ENCODE results near the gene IPMK.

The IPMK gene

GRCh38 chr10:58278962-58279307 lies 11.2 kb upstream of the IPMK start:
- H3K27me3 Mint-ChIP-seq, result no peaks in the 10 kb centered on the region
- peaks cover 13 to 20% of the 10 kb centered on the region in 2 donors for H3K36me3 Mint-ChIP-seq
- H3K4me1 Mint-ChIP-seq, result peaks cover 21 to 38% of the 10 kb centered on the region in 2 donors
- no peak for ATAC-seq (replicated peaks)
- H3K27ac Mint-ChIP-seq, result no peak overlapping the region
- no peaks in the 10 kb centered on the region for H3K9me3 Mint-ChIP-seq
- DNase-seq, result no peak
- no peak overlapping the region for H3K4me3 Mint-ChIP-seq

- H3K9me3 Mint-ChIP-seq, result no peaks in the 10 kb centered on the region
- H3K4me3 Mint-ChIP-seq, result no peak overlapping the region
- peaks cover 21 to 41% of the 10 kb centered on the region in 2 donors for H3K4me1 Mint-ChIP-seq
- H3K27me3 Mint-ChIP-seq, result no peaks in the 10 kb centered on the region
- DNase-seq (no peak), ATAC-seq (replicated peaks) (no peak)
- no peak overlapping the region for H3K27ac Mint-ChIP-seq
- H3K36me3 Mint-ChIP-seq, result peaks cover 13 to 20% of the 10 kb centered on the region in 2 donors
These were observed 10.7 kb upstream of the IPMK start for GRCh38 chr10:58278274-58278961.

- H3K27me3 Mint-ChIP-seq, result no peaks in the 10 kb centered on the region
- H3K4me1 Mint-ChIP-seq, result peaks cover 14 to 19% of the 10 kb centered on the region in 2 donors
- ATAC-seq (replicated peaks) (no peak), DNase-seq (no peak)
- H3K4me3 Mint-ChIP-seq, result no peak overlapping the region
- H3K36me3 Mint-ChIP-seq, result peaks cover 13 to 28% of the 10 kb centered on the region in 2 donors
- H3K9me3 Mint-ChIP-seq, result no peaks in the 10 kb centered on the region
- no peak overlapping the region for H3K27ac Mint-ChIP-seq
These were observed 8.2 kb upstream of the IPMK start for GRCh38 chr10:58275908-58276307.

GRCh38 chr10:58275261-58275660 lies 7.6 kb upstream of the IPMK start:
- Mint-ChIP-seq H3K4me3 (no peak overlapping the region), H3K27me3 (no peaks in the 10 kb centered on the region), H3K4me1 (peaks cover 10 to 12% of the 10 kb centered on the region in 2 donors), H3K9me3 (no peaks in the 10 kb centered on the region), H3K27ac (no peak overlapping the region), H3K36me3 (peaks cover 10 to 25% of the 10 kb centered on the region in 2 donors)
- no peak for ATAC-seq (replicated peaks)
- DNase-seq, result no peak

GRCh38 chr10:58269782-58270290 lies 2.1 kb upstream of the IPMK start:
- DNase-seq, result no peak
- Mint-ChIP-seq H3K36me3 (peaks cover 0 to 12% of the 10 kb centered on the region in 2 donors), H3K4me1 (peaks cover 16 to 26% of the 10 kb centered on the region in 2 donors), H3K4me3 (peak overlapping the region; percentile 97 to 99), H3K9me3 (no peaks in the 10 kb centered on the region), H3K27me3 (no peaks in the 10 kb centered on the region), H3K27ac (no peak overlapping the region)
- no peak for ATAC-seq (replicated peaks)

GRCh38 chr10:58268946-58269781 lies 1.5 kb upstream of the IPMK start, which contains the start of gene CISD1:
CISD1 (plus strand) TSS chr10:58269162; CDS start chr10:58269274, 112 bp downstream.
- H3K36me3 Mint-ChIP-seq, result peaks cover 0 to 12% of the 10 kb centered on the region in 2 donors
- DNase-seq (peak; percentile 96), ATAC-seq (replicated peaks) (peak; percentile 73 to 78)
- H3K9me3 Mint-ChIP-seq, result no peaks in the 10 kb centered on the region
- no peaks in the 10 kb centered on the region for H3K27me3 Mint-ChIP-seq
- H3K4me1 Mint-ChIP-seq, result peaks cover 14 to 26% of the 10 kb centered on the region in 2 donors
- peak within 1 kb of the TSS; percentile 97 to 99 for H3K4me3 Mint-ChIP-seq
- H3K27ac Mint-ChIP-seq, result peak within 1 kb of the TSS; percentile 97

- ATAC-seq (replicated peaks), result peak; percentile 1 to 3
- no peak for DNase-seq
- H3K9me3 Mint-ChIP-seq, result no peaks in the 10 kb centered on the region
- peaks cover 14 to 24% of the 10 kb centered on the region in 2 donors for H3K4me1 Mint-ChIP-seq
- H3K27ac Mint-ChIP-seq, result peak overlapping the region; percentile 97
- peaks cover 0 to 12% of the 10 kb centered on the region in 2 donors for H3K36me3 Mint-ChIP-seq
- peak overlapping the region; percentile 97 to 99 for H3K4me3 Mint-ChIP-seq
- H3K27me3 Mint-ChIP-seq, result no peaks in the 10 kb centered on the region
These were observed 806 bp upstream of the IPMK start for GRCh38 chr10:58268454-58268945.

- no peaks in the 10 kb centered on the region for H3K9me3 Mint-ChIP-seq
- no peaks in the 10 kb centered on the region for H3K27me3 Mint-ChIP-seq
- DNase-seq, result peak; percentile 46
- peaks cover 15 to 26% of the 10 kb centered on the region in 2 donors for H3K4me1 Mint-ChIP-seq
- peak; percentile 22 to 31 for ATAC-seq (replicated peaks)
- peaks cover 0 to 6% of the 10 kb centered on the region in 2 donors for H3K36me3 Mint-ChIP-seq
- H3K27ac Mint-ChIP-seq, result peak overlapping the region; percentile 99
- peak overlapping the region; percentile 97 to 99 for H3K4me3 Mint-ChIP-seq
These were observed 625 bp downstream of the IPMK start for GRCh38 chr10:58266826-58267712.

GRCh38 chr10:58266003-58266825 lies 1.5 kb downstream of the IPMK start:
- peak in 1 of 2 donors; percentile 16 for ATAC-seq (replicated peaks)
- H3K36me3 Mint-ChIP-seq, result peaks cover 0 to 3% of the 10 kb centered on the region in 2 donors
- H3K9me3 Mint-ChIP-seq, result no peaks in the 10 kb centered on the region
- DNase-seq, result no peak
- H3K27ac Mint-ChIP-seq, result peak overlapping the region; percentile 99
- H3K4me3 Mint-ChIP-seq, result peak overlapping the region; percentile 97 to 99
- no peaks in the 10 kb centered on the region for H3K27me3 Mint-ChIP-seq
- peaks cover 12 to 33% of the 10 kb centered on the region in 2 donors for H3K4me1 Mint-ChIP-seq

GRCh38 chr10:58265249-58265648 lies 2.4 kb downstream of the IPMK start:
- Mint-ChIP-seq H3K27ac (no peak overlapping the region), H3K4me3 (no peak overlapping the region), H3K36me3 (peaks cover 0 to 3% of the 10 kb centered on the region in 2 donors), H3K27me3 (no peaks in the 10 kb centered on the region), H3K9me3 (no peaks in the 10 kb centered on the region), H3K4me1 (peaks cover 16 to 41% of the 10 kb centered on the region in 2 donors)
- DNase-seq (no peak), ATAC-seq (replicated peaks) (no peak)

GRCh38 chr10:58264780-58265179 lies 2.9 kb downstream of the IPMK start:
- ATAC-seq (replicated peaks) (no peak), DNase-seq (no peak)
- no peaks in the 10 kb centered on the region for H3K9me3 Mint-ChIP-seq
- no peak overlapping the region for H3K4me3 Mint-ChIP-seq
- peaks cover 0 to 3% of the 10 kb centered on the region in 2 donors for H3K36me3 Mint-ChIP-seq
- no peak overlapping the region for H3K27ac Mint-ChIP-seq
- H3K4me1 Mint-ChIP-seq, result peaks cover 16 to 46% of the 10 kb centered on the region in 2 donors
- H3K27me3 Mint-ChIP-seq, result no peaks in the 10 kb centered on the region

- ATAC-seq (replicated peaks), result no peak
- Mint-ChIP-seq H3K36me3 (peaks cover 1 to 4% of the 10 kb centered on the region in 2 donors), H3K27me3 (no peaks in the 10 kb centered on the region), H3K9me3 (no peaks in the 10 kb centered on the region), H3K27ac (no peak overlapping the region), H3K4me1 (peaks cover 16 to 46% of the 10 kb centered on the region in 2 donors), H3K4me3 (no peak overlapping the region)
- no peak for DNase-seq
These were observed 4.9 kb downstream of the IPMK start for GRCh38 chr10:58262766-58263165.

GRCh38 chr10:58260334-58260733 lies 7.4 kb downstream of the IPMK start:
- peaks cover 1 to 3% of the 10 kb centered on the region in 2 donors for H3K36me3 Mint-ChIP-seq
- DNase-seq (no peak), ATAC-seq (replicated peaks) (no peak)
- H3K27ac Mint-ChIP-seq, result no peak overlapping the region
- no peaks in the 10 kb centered on the region for H3K9me3 Mint-ChIP-seq
- H3K27me3 Mint-ChIP-seq, result no peaks in the 10 kb centered on the region
- no peak overlapping the region for H3K4me3 Mint-ChIP-seq
- H3K4me1 Mint-ChIP-seq, result peaks cover 9 to 42% of the 10 kb centered on the region in 2 donors

All from stimulated activated naive B cell treated with anti-CD40 and anti-IgM and Interleukin-4, amounts not matched to agents 10 μg/mL and 1 μg/mL and 100 μg/mL, for 72 hours (primary cell).